Osteocyte (in vitro differentiated cells): ENCODE results near the gene SEH1L. TPM values are rescaled to one million over a fixed set of nuclear protein-coding genes. Genes with fewer than 3 reads are reported as not detected.
A peak's percentile ranks its signal among the peaks of the same experiment; 100 is the strongest.

Source experiments
- DNase-seq: peaks from one replicate; pipeline ENCODE4 v3.0.0; 2021; ENCODE audit warnings: mixed read lengths; ENCODE audit not compliant: unreplicated experiment; ENCODE audit errors: extremely low spot score
- H3K27ac Mint-ChIP-seq: one replicate; pipeline ENCODE4 v1.8.0; 2021; ENCODE audit warnings: mild to moderate bottlenecking, mixed read lengths; ENCODE audit not compliant: unreplicated experiment
- H3K27me3 Mint-ChIP-seq: one replicate; pipeline ENCODE4 v1.8.0; 2021; ENCODE audit warnings: mixed read lengths; ENCODE audit not compliant: unreplicated experiment
- H3K36me3 Mint-ChIP-seq: one replicate; pipeline ENCODE4 v1.8.0; 2021; ENCODE audit warnings: mixed read lengths; ENCODE audit not compliant: unreplicated experiment
- H3K4me1 Mint-ChIP-seq: one replicate; pipeline ENCODE4 v1.8.0; 2021; ENCODE audit warnings: mixed read lengths; ENCODE audit not compliant: unreplicated experiment
- H3K4me3 Mint-ChIP-seq: one replicate; pipeline ENCODE4 v1.8.0; 2021; ENCODE audit warnings: mild to moderate bottlenecking, moderate library complexity, mixed read lengths; ENCODE audit not compliant: unreplicated experiment
- H3K9me3 Mint-ChIP-seq: one replicate; pipeline ENCODE4 v1.8.0; 2021; ENCODE audit warnings: mixed read lengths; ENCODE audit not compliant: unreplicated experiment
- CTCF ChIP-seq: fragments of 200-600 bp; sonication (generic); IDR thresholded peaks from 2 replicates; pipeline ENCODE4 v1.5.0; 2021; ENCODE audit warnings: antibody characterized with exemption, mild to moderate bottlenecking, moderate library complexity
- total RNA-seq: library from RNA; stranded (reverse); gene quantifications from 2 replicates; pipeline ENCODE4 v1.2.1, GENCODE V29; 2021

Gene SEH1L
- total RNA-seq, 1 donor from 2014 or later, result 47.5 TPM

- no peak overlapping the region for H3K4me3 Mint-ChIP-seq
- no peaks in the 10 kb centered on the region for H3K9me3 Mint-ChIP-seq
- no peak for DNase-seq
- H3K27ac Mint-ChIP-seq, result no peak overlapping the region
- no peaks in the 10 kb centered on the region for H3K36me3 Mint-ChIP-seq
- no peak for TF ChIP-seq CTCF
- H3K27me3 Mint-ChIP-seq, result no peaks in the 10 kb centered on the region
- H3K4me1 Mint-ChIP-seq, result peaks cover 1% of the 10 kb centered on the region
These were observed 50.7 kb downstream of the SEH1L start for GRCh38 chr18:12998332-12999060.

- Mint-ChIP-seq H3K9me3 (no peaks in the 10 kb centered on the region), H3K27ac (no peak overlapping the region), H3K27me3 (no peaks in the 10 kb centered on the region), H3K4me3 (no peak overlapping the region), H3K36me3 (peaks cover 4% of the 10 kb centered on the region), H3K4me1 (no peaks in the 10 kb centered on the region)
- no peak for DNase-seq
- peak; percentile 63 for TF ChIP-seq CTCF
These were observed 55.7 kb downstream of the SEH1L start for GRCh38 chr18:13003466-13003896.

GRCh38 chr18:13004396-13004795 is 56.6 kb downstream of the SEH1L start:
- H3K27ac Mint-ChIP-seq, result no peak overlapping the region
- H3K36me3 Mint-ChIP-seq, result peaks cover 13% of the 10 kb centered on the region
- H3K4me3 Mint-ChIP-seq, result no peak overlapping the region
- no peaks in the 10 kb centered on the region for H3K4me1 Mint-ChIP-seq
- no peaks in the 10 kb centered on the region for H3K27me3 Mint-ChIP-seq
- no peak for TF ChIP-seq CTCF
- no peak for DNase-seq
- H3K9me3 Mint-ChIP-seq, result no peaks in the 10 kb centered on the region

DNA sequence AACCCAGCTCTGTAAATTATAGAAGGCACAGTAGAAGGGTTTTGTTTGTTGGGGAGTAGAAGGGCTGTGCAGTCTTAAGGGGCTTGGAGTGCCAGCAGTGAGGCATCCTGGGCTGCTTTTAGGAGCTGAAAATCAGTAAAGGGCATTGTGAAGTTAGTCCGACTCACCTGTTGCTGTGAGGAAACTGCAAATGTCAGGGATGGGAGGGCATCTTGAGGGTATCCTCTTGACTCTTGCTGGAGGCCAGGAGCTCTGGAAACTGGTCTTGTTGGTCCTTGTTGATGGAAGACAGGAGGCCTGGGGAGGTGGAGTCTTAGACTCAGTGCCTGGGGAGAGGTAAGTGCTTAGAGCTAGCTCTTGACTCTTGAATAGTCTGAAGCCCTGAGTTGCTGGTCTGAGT is 57.5 kb downstream of the SEH1L start:
- no peak for TF ChIP-seq CTCF
- Mint-ChIP-seq H3K9me3 (no peaks in the 10 kb centered on the region), H3K4me3 (no peak overlapping the region), H3K36me3 (peaks cover 16% of the 10 kb centered on the region), H3K4me1 (no peaks in the 10 kb centered on the region), H3K27ac (no peak overlapping the region), H3K27me3 (no peaks in the 10 kb centered on the region)
- DNase-seq, result no peak

DNA sequence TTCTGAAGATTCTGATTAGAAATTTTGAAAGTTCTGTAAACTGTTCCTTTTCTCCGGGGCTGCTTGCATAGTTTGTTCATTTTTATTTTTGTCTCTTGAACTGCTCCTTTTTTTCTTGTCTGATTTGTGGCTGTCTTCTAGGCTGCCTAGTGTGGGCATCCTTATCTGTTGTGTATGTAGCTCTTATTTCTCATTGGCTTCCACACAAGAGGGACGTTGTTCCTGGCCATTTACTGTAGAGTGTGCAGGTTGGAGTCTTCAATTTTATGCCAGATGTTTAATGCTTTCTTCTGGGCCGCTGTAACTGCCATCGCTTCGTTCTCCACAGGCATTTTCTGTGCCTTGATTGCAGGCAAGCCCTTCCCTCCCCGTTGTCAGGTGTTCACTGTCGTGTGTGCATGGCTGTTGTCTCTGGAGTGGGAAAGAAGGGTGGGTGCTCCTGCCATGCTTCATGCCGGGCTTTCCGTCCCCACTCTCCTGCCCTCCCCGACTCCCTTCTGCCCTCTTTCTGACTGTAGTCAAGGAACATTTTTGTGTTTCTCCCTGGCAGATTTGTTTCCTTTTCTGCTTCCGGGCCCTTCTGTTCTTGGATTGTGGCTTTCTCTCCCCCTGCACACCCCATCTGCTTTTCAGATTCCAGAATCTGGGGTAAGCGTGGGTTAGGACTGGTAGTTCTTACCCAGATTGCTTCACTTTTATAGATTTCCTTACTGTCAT is 58.9 kb downstream of the SEH1L start:
- no peaks in the 10 kb centered on the region for H3K27me3 Mint-ChIP-seq
- TF ChIP-seq CTCF, result no peak
- no peak for DNase-seq

More for the DNA sequence above, 58.9 kb downstream of the SEH1L start:
- no peaks in the 10 kb centered on the region for H3K9me3 Mint-ChIP-seq
- H3K4me3 Mint-ChIP-seq, result no peak overlapping the region
- peaks cover 16% of the 10 kb centered on the region for H3K36me3 Mint-ChIP-seq
- H3K4me1 Mint-ChIP-seq, result no peaks in the 10 kb centered on the region
- no peak overlapping the region for H3K27ac Mint-ChIP-seq
